Activated naive CD4-positive, alpha-beta T cell treated with anti-CD3 and anti-CD28 coated beads for 36 hours (primary cell): ENCODE measurements around the gene POLR1A. TPM values are rescaled to one million over a fixed set of nuclear protein-coding genes. Genes with fewer than 3 reads are reported as not detected.

Source experiments
- CTCF ChIA-PET: fragments of 350-600 bp; sonication (Branson Sonifier 250); formaldehyde crosslinking; loops from one replicate; lab custom pipeline; 2021; ENCODE audit warnings: antibody characterized with exemption; lab: Charles Lee
- DNase-seq: peaks from one replicate; pipeline ENCODE4 v3.0.0-alpha.2; 2020
- H3K27ac Mint-ChIP-seq: one replicate; pipeline ENCODE4 v1.8.0; 2021; ENCODE audit warnings: mild to moderate bottlenecking, mixed read lengths
- H3K27me3 Mint-ChIP-seq: one replicate; pipeline ENCODE4 v1.8.0; 2021; ENCODE audit warnings: low read depth, mixed read lengths
- H3K36me3 Mint-ChIP-seq: one replicate; pipeline ENCODE4 v1.8.0; 2021; ENCODE audit warnings: low read depth, mixed read lengths
- H3K4me1 Mint-ChIP-seq: one replicate; pipeline ENCODE4 v1.8.0; 2021; ENCODE audit warnings: low read depth, mixed read lengths
- H3K4me3 Mint-ChIP-seq: one replicate; pipeline ENCODE4 v1.8.0; 2021; ENCODE audit warnings: mild to moderate bottlenecking, moderate library complexity, mixed read lengths
- H3K9me3 Mint-ChIP-seq: one replicate; pipeline ENCODE4 v1.8.0; 2021; ENCODE audit warnings: mixed read lengths
- intact Hi-C: fragments of 100-400 bp; cut with micrococcal nuclease; formaldehyde crosslinking; loops from one replicate; pipeline ENCODE4 v1.15.1; 2023
- total RNA-seq, 2 experiments: library from RNA; stranded (reverse); gene quantifications; one replicate each; pipeline ENCODE4 v1.2.3, GENCODE V29; 2021

POLR1A gene
- total RNA-seq, 2 experiments from 2014 or later = 25.3 to 27.1 TPM

GRCh38 chr2:86134709-86135108, 29.0 kb upstream of the POLR1A start:
- CTCF ChIA-PET = interaction anchor here (0.9 kb wide), 1 partner anchor 50 kb away, joined by 3 read pairs; no protein-coding TSS in a partner anchor
- Mint-ChIP-seq H3K27ac (no peak overlapping the region), H3K27me3 (no peaks in the 10 kb centered on the region), H3K9me3 (no peaks in the 10 kb centered on the region), H3K36me3 (peaks cover 53% of the 10 kb centered on the region), H3K4me3 (no peak overlapping the region), H3K4me1 (peaks cover 4% of the 10 kb centered on the region)
- intact Hi-C loops = no loop called here
- no peak for DNase-seq

- intact Hi-C loops = no loop called here
- DNase-seq = no peak
- no peak overlapping the region for H3K27ac Mint-ChIP-seq
- peaks cover 44% of the 10 kb centered on the region for H3K36me3 Mint-ChIP-seq
- CTCF ChIA-PET = interaction anchor here (0.9 kb wide), 1 partner anchor 26 kb away, joined by 3 read pairs; no protein-coding TSS in a partner anchor
- no peaks in the 10 kb centered on the region for H3K27me3 Mint-ChIP-seq
- no peaks in the 10 kb centered on the region for H3K9me3 Mint-ChIP-seq
- no peaks in the 10 kb centered on the region for H3K4me1 Mint-ChIP-seq
- no peak overlapping the region for H3K4me3 Mint-ChIP-seq
Measured at GRCh38 chr2:86124683-86125082, 19.0 kb upstream of the POLR1A start.

GRCh38 chr2:86123328-86123925, 17.7 kb upstream of the POLR1A start:
- intact Hi-C loops = no loop called here
- no peak for DNase-seq
- Mint-ChIP-seq H3K27ac (no peak overlapping the region), H3K4me1 (no peaks in the 10 kb centered on the region), H3K36me3 (peaks cover 46% of the 10 kb centered on the region), H3K27me3 (no peaks in the 10 kb centered on the region), H3K4me3 (no peak overlapping the region), H3K9me3 (no peaks in the 10 kb centered on the region)
- CTCF ChIA-PET = interaction anchor here (0.9 kb wide), 1 partner anchor 10 kb away, joined by 5 read pairs; no protein-coding TSS in a partner anchor

- peaks cover 42% of the 10 kb centered on the region for H3K36me3 Mint-ChIP-seq
- H3K9me3 Mint-ChIP-seq = no peaks in the 10 kb centered on the region
- CTCF ChIA-PET = interaction anchor here (1.6 kb wide), 1 partner anchor 26 kb away, joined by 3 read pairs; no protein-coding TSS in a partner anchor
- intact Hi-C loops = no loop called here
- no peaks in the 10 kb centered on the region for H3K27me3 Mint-ChIP-seq
- no peak for DNase-seq
- no peak overlapping the region for H3K4me3 Mint-ChIP-seq
- peaks cover 2% of the 10 kb centered on the region for H3K4me1 Mint-ChIP-seq
- H3K27ac Mint-ChIP-seq = no peak overlapping the region
Measured at GRCh38 chr2:86118130-86118529, 12.4 kb upstream of the POLR1A start.

GRCh38 chr2:86107031-86107430, 1.3 kb upstream of the POLR1A start:
- peaks cover 48% of the 10 kb centered on the region for H3K36me3 Mint-ChIP-seq
- peaks cover 55% of the 10 kb centered on the region for H3K4me1 Mint-ChIP-seq
- intact Hi-C loops = loop anchor here (2.0 to 10.0 kb wide), 5 partner anchors 80 to 692 kb away; partner anchors contain the start of genes C2orf68, CAPG, CHMP3 and MAT2A
- peak; percentile 10 for DNase-seq
- peak overlapping the region; percentile 89 for H3K4me3 Mint-ChIP-seq
- H3K9me3 Mint-ChIP-seq = no peaks in the 10 kb centered on the region
- no peaks in the 10 kb centered on the region for H3K27me3 Mint-ChIP-seq
- peak overlapping the region; percentile 99 for H3K27ac Mint-ChIP-seq
- CTCF ChIA-PET = interaction anchor here (0.8 kb wide), 1 partner anchor 12 kb away, joined by 3 read pairs; no protein-coding TSS in a partner anchor

- Mint-ChIP-seq H3K4me3 (peak within 1 kb of the TSS; percentile 89), H3K27me3 (no peaks in the 10 kb centered on the region), H3K4me1 (peaks cover 60% of the 10 kb centered on the region), H3K36me3 (peaks cover 51% of the 10 kb centered on the region), H3K9me3 (no peaks in the 10 kb centered on the region), H3K27ac (peak within 1 kb of the TSS; percentile 99)
- peak; percentile 97 for DNase-seq
- intact Hi-C loops = loop anchor here (1.0 to 10.0 kb wide), 8 partner anchors 68 to 691 kb away; partner anchors contain the start of genes C2orf68, CAPG, CHMP3 and IMMT
- CTCF ChIA-PET = interaction anchor here (0.7 to 1.3 kb wide), 5 partner anchors 13 to 469 kb away, joined by 3 to 4 read pairs (median 3); no protein-coding TSS in a partner anchor
Measured at GRCh38 chr2:86105969-86106945, 571 bp upstream of the POLR1A start, which contains the start of gene PTCD3. PTCD3 (plus strand) TSS chr2:86106235; CDS start chr2:86106248, 13 bp downstream.

- CTCF ChIA-PET = interaction anchor here (1.1 kb wide), 1 partner anchor 14 kb away, joined by 4 read pairs; no protein-coding TSS in a partner anchor
- Mint-ChIP-seq H3K27ac (no peak overlapping the region), H3K36me3 (peaks cover 47% of the 10 kb centered on the region), H3K9me3 (no peaks in the 10 kb centered on the region), H3K4me3 (no peak overlapping the region), H3K4me1 (peaks cover 41% of the 10 kb centered on the region), H3K27me3 (no peaks in the 10 kb centered on the region)
- DNase-seq = no peak
- intact Hi-C loops = loop anchor here (10.0 kb wide), 3 partner anchors 463 to 687 kb away; partner anchors contain the start of genes C2orf68, CAPG, CHMP3 and SH2D6
Measured at GRCh38 chr2:86102157-86102556, 3.5 kb downstream of the POLR1A start.

- H3K27me3 Mint-ChIP-seq = no peaks in the 10 kb centered on the region
- no peaks in the 10 kb centered on the region for H3K9me3 Mint-ChIP-seq
- peaks cover 48% of the 10 kb centered on the region for H3K36me3 Mint-ChIP-seq
- peaks cover 25% of the 10 kb centered on the region for H3K4me1 Mint-ChIP-seq
- DNase-seq = no peak
- intact Hi-C loops = no loop called here
- no peak overlapping the region for H3K27ac Mint-ChIP-seq
- no peak overlapping the region for H3K4me3 Mint-ChIP-seq
- CTCF ChIA-PET = interaction anchor here (0.6 to 1.3 kb wide), 3 partner anchors 9 to 138 kb away, joined by 3 to 4 read pairs (median 3); no protein-coding TSS in a partner anchor
Measured at GRCh38 chr2:86097913-86098312, 7.8 kb downstream of the POLR1A start.

- H3K36me3 Mint-ChIP-seq = peaks cover 42% of the 10 kb centered on the region
- intact Hi-C loops = no loop called here
- H3K27me3 Mint-ChIP-seq = no peaks in the 10 kb centered on the region
- H3K4me3 Mint-ChIP-seq = no peak overlapping the region
- no peaks in the 10 kb centered on the region for H3K9me3 Mint-ChIP-seq
- no peak for DNase-seq
- CTCF ChIA-PET = interaction anchor here (0.6 to 1.3 kb wide), 2 partner anchors 9 to 10 kb away, joined by 3 to 4 read pairs; no protein-coding TSS in a partner anchor
- H3K27ac Mint-ChIP-seq = no peak overlapping the region
- peaks cover 19% of the 10 kb centered on the region for H3K4me1 Mint-ChIP-seq
Measured at GRCh38 chr2:86097114-86097896, 8.4 kb downstream of the POLR1A start.

GRCh38 chr2:86094229-86094628, 11.5 kb downstream of the POLR1A start:
- DNase-seq = no peak
- no peak overlapping the region for H3K4me3 Mint-ChIP-seq
- no peak overlapping the region for H3K27ac Mint-ChIP-seq
- intact Hi-C loops = no loop called here
- no peaks in the 10 kb centered on the region for H3K27me3 Mint-ChIP-seq
- CTCF ChIA-PET = interaction anchor here (0.7 kb wide), 2 partner anchors 343 to 395 kb away, joined by 3 read pairs; no protein-coding TSS in a partner anchor
- no peaks in the 10 kb centered on the region for H3K9me3 Mint-ChIP-seq
- H3K36me3 Mint-ChIP-seq = peaks cover 43% of the 10 kb centered on the region
- H3K4me1 Mint-ChIP-seq = peaks cover 9% of the 10 kb centered on the region
